NB4 (cell line): ENCODE measurements around the gene CPN2.

Experiments used
- CTCF ChIP-seq: IDR thresholded peaks from one replicate; pipeline ENCODE4 v1.5.1; 2012; ENCODE audit warnings: low read depth, low read length
- MAX ChIP-seq: IDR thresholded peaks from 2 replicates; pipeline ENCODE4 v1.6.1; 2011; ENCODE audit warnings: low read depth, low read length
- POLR2A ChIP-seq: IDR thresholded peaks from 2 replicates; pipeline ENCODE4 v1.6.1; 2011; ENCODE audit warnings: mild to moderate bottlenecking; ENCODE audit not compliant: insufficient read length; ENCODE audit errors: extremely low read depth

- TF ChIP-seq CTCF (no peak), POLR2A (no peak), MAX (no peak)
These were observed 44.8 kb upstream of the CPN2 start for GRCh38 chr3:194395778-194396538.
